HCT116 (cell line): ENCODE data around the gene ACSL6.

Source experiments
- ATF3 ChIP-seq: IDR thresholded peaks from 2 replicates; pipeline ENCODE4 v1.6.1; 2012
- CEBPB ChIP-seq: IDR thresholded peaks from 2 replicates; pipeline ENCODE4 v1.6.1; 2012; ENCODE audit warnings: low read depth
- EZH2 ChIP-seq: fragments of 200-600 bp; sonication (generic); IDR thresholded peaks from 2 replicates; pipeline ENCODE4 v1.6.1; 2017; ENCODE audit warnings: antibody characterized with exemption, mixed run types
- JUND ChIP-seq: IDR thresholded peaks from 2 replicates; pipeline ENCODE4 v1.6.1; 2012
- POLR2A ChIP-seq: IDR thresholded peaks from 2 replicates; pipeline ENCODE4 v1.7.0; 2011; ENCODE audit warnings: borderline replicate concordance; ENCODE audit not compliant: insufficient read depth, insufficient read length; ENCODE audit errors: extremely low read depth
- POLR2AphosphoS5 ChIP-seq: IDR thresholded peaks from 2 replicates; pipeline ENCODE4 v1.6.1; 2011; ENCODE audit warnings: mild to moderate bottlenecking, low read depth, low read length, moderate library complexity
- YY1 ChIP-seq: IDR thresholded peaks from 2 replicates; pipeline ENCODE4 v1.6.1; 2011; ENCODE audit warnings: low read length, low read depth, moderate library complexity, mild to moderate bottlenecking; ENCODE audit not compliant: insufficient replicate concordance; ENCODE audit errors: extremely low read depth
- ZNF274 ChIP-seq: fragments of 200-500 bp; sonication (Bioruptor generic); IDR thresholded peaks from 2 replicates; pipeline ENCODE4 v1.6.1; 2014; ENCODE audit warnings: mild to moderate bottlenecking, low read depth, low read length, inconsistent platforms
- TF ChIP-seq, protein P1 (sequence below), 3 experiments: fragments of 200-600 bp in 1 of 3; sonication (generic) in 1 of 3; IDR thresholded peaks in 2 of 3; conservative IDR thresholded peaks in 1 of 3; 2 replicates each; pipeline ENCODE4 v1.5.1; 2012 to 2017; ENCODE audit warnings: low read depth in 2 of 3, low read length in 2 of 3, antibody characterized with exemption in 1 of 3, borderline replicate concordance in 1 of 3, control low read depth in 1 of 3, mild to moderate bottlenecking in 1 of 3, mixed read lengths in 1 of 3, mixed run types in 1 of 3, moderate library complexity in 1 of 3; ENCODE audit not compliant: insufficient read depth in 1 of 3

DNA sequence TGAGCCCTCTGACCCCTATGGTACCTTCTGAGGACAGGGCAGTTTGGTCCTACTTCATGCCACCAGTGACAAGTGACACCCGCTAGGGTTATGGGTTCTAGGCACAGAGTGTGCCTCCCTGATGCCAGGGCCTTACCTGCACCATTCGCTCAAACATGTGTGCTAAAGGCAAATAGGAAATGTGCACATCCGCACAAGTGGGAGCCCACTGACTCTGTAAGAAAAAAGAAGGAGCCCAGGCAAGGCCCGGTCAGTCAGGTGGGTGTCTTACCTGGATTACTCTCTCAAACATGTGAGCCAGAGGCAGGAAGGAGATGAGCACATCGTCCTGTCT lies 36.9 kb downstream of the ACSL6 start:
- TF ChIP-seq, protein P1, sequence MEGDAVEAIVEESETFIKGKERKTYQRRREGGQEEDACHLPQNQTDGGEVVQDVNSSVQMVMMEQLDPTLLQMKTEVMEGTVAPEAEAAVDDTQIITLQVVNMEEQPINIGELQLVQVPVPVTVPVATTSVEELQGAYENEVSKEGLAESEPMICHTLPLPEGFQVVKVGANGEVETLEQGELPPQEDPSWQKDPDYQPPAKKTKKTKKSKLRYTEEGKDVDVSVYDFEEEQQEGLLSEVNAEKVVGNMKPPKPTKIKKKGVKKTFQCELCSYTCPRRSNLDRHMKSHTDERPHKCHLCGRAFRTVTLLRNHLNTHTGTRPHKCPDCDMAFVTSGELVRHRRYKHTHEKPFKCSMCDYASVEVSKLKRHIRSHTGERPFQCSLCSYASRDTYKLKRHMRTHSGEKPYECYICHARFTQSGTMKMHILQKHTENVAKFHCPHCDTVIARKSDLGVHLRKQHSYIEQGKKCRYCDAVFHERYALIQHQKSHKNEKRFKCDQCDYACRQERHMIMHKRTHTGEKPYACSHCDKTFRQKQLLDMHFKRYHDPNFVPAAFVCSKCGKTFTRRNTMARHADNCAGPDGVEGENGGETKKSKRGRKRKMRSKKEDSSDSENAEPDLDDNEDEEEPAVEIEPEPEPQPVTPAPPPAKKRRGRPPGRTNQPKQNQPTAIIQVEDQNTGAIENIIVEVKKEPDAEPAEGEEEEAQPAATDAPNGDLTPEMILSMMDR (IDR thresholded peaks at IDR 0.05 in 2 of 3, conservative IDR thresholded peaks at IDR 0.05 in 1 of 3; ENCODE audit: borderline replicate concordance in 1 of 3, insufficient read depth in 1 of 3, low read depth in 2 of 3, low read length in 2 of 3) = no peak
- TF ChIP-seq POLR2AphosphoS5 = no peak
- TF ChIP-seq YY1 = no peak
- TF ChIP-seq ATF3 = no peak
- no peak for TF ChIP-seq POLR2A
- TF ChIP-seq JUND = no peak
- no peak for TF ChIP-seq EZH2
- no peak for TF ChIP-seq CEBPB
- TF ChIP-seq ZNF274 = no peak
